HG03103 (cell line): ENCODE data around the gene BST1.
A peak's percentile ranks its signal among the peaks of the same experiment; 100 is the strongest.

ENCODE experiments used
- ATAC-seq: cut with Tn5 transposase; IDR thresholded peaks from one replicate; pipeline ENCODE4 v1.9.1; 2021; ENCODE audit warnings: low read depth; ENCODE audit not compliant: unreplicated experiment

Gene BST1

DNA sequence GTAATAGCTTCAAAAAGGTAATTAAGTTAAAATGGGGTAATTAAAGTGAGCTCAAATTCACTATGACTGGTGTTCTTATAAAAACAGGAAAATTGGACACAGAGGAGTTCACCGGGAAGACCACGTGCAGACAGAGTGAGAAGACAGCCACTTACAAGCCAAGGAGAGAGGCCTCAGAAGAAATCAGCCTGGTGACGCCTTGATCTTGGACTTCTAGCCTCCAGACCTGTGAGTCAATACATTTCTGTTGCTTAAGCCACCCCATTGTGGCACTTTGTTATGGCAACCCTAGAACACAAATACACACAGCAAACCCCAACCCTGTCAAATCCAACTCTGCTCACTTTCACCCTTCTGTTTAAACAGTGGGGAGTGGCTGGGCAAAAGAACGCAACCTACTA lies 71.2 kb downstream of the BST1 start:
- ATAC-seq: no peak

DNA sequence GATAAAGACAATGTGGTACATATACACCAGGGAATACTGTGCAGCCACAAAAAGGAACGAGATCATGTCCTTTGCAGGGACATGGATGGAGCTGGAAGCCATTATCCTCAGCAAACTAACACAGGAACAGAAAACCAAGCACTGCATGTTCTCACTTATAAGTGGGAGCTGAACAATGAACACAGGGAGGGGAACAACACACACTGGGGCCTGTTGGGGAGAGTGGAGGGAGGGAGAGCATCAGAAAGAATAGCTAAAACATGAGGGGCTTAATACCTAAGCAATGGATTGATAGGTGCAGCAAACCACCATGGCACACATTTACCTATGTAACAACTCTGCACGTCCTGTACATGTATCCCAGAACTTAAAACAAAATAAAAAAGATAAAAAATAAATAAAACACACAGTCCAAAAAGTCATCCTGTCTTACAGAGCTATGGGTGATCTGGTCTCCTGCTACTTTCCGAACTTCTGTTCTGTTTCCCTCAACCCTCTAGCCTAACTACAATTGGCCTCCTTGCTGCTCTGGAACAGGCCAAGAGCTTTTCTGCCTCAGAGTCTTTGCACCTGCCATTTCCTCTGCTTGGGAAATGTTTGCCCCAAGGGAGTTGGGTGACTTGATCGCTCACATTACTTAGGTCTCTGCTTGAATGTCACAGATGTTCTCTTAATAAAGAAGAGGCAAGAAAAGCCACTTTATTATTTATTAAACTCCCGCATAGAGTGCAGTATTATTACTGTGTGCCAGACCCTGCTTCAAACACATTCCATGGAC lies 74.2 kb downstream of the BST1 start:
- no peak for ATAC-seq

DNA sequence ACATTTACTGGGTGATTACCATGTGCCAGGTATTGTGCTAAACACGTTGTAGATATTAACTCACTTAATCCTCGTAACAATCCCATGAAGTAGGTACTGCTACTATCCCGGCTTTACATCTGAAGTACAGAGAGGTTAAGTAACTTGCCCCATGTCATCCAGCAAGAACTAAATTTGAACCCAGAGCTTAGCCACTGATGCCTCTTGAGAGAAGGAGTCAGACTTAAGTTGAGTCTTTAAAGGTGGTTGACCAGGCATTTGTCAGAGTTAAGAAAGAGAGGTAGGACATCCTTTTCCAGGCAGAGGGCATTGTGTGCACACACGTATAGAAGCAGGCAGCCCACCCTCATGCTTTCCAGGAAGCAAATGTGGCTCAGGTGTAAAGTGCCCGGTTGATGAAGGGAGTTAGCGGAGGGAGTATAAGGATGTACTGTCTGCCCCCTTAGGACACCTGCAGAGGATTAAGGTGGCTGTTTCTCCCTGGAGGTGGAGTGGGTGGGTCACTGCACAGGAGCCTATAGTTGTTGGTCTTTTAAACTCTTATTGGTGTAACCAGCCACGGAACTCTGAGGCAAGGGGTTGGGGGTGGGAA lies 74.9 kb downstream of the BST1 start:
- no peak for ATAC-seq

DNA sequence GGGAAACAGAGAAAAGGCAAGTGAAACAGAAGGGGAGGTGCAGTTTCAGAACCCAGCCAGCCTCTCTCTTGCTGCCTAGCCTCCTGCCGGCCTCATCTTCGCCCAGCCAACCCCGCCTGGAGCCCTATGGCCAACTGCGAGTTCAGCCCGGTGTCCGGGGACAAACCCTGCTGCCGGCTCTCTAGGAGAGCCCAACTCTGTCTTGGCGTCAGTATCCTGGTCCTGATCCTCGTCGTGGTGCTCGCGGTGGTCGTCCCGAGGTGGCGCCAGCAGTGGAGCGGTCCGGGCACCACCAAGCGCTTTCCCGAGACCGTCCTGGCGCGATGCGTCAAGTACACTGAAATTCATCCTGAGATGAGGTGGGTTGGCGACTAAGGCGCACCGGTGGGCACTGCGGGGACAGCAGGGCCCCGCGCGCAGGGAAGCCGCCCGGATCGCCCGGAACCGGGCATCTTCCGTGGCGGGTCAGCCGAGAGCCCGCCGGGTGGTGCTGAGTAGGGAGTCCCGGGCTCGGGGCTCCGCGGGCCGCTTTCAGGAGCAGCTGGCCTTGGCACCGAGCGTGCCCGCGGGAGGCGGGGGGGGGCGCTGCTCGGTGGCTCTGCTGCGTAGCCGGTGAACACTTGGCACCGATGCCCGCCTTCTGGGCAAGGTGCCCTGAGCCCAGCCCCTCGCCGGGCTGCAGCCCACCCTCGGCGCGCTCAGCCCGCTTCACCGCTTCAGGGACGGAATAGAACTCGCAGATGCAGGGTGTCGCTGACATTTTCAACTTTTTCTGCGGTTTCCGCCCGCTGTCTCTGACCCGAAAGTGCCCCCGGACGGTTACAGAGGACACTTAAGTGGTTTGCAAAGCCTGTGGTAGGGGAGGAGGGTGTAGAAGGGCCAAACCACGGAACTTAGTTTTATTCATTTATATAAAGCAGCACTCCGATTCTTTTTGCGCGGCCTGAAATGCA lies 75.7 kb downstream of the BST1 start, which contains the start of gene CD38:
CD38 (plus strand) TSS at position 40 of the 953 bp plus-strand sequence; CDS start at position 127, 87 bp downstream.
- peak; percentile 70 for ATAC-seq

DNA sequence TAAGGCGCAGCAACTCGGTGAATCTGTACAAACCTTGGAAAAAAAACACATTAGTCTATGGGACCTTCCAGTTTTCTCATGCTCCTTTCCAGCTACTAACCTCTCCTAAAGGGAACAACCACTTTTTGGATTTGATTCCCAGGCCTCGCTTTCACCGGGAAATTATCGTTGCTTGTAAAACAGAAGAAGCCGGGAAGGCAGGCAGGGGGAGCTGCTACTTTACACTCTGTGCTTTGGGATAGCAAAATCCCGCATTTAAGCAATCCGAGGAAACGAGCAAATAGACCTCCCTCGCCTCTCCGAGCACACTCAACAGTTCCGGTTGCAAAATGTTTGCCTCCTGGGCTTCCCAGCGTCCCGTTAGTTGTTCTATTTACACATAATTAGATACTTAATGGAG lies 76.4 kb downstream of the BST1 start:
- ATAC-seq: no peak

DNA sequence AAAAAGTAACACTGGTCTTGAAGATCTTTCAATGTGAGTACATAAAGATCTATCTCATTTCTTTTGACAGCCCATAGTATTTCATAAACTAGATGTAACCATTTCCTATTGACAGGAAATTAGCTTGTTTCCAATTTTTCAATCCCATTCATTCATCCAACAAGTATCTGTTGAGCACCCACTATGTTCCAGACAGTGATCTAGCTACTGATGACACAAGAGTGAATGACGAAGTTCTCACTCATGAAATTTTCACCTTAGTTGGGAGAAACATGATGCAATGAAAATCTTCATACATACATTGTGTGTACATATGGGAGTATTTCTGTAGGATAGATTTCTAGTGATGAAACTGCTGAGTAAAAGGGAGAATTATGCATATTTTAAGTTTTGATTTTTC lies 76.9 kb downstream of the BST1 start:
- ATAC-seq: no peak

DNA sequence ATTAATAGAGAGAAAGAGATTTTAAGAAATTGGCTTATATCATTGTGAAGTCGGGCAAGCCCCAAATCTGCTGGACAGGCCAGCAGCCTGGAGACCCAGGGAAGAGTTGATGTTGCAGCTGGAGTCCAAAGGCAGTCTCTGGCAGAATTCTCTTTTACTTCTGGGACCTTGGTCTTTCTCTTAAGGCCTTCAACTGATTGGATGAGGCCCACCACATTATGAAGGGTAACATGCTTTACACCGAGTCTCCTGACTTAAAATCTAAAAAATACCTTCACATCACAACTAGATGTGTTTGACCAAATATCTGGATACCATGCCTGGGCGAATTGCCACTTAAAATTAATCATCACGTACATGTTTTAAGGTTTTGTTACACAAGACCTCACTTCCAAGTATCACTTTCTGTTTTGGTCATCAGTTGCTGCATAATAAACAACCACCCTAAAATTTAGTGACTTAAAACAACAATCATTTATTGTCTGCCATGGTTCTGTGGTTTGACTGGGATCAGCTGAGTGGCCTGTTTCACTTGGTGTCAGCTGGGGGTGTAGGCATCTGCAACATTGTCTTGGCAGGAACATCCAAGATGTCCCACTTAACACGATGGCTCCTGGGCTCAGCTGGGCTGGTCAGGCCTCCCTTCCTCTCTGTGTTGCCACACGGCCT lies 78.7 kb downstream of the BST1 start:
- ATAC-seq: no peak
